Measurements from ENCODE around the gene RASD2.

RASD2 gene

DNA sequence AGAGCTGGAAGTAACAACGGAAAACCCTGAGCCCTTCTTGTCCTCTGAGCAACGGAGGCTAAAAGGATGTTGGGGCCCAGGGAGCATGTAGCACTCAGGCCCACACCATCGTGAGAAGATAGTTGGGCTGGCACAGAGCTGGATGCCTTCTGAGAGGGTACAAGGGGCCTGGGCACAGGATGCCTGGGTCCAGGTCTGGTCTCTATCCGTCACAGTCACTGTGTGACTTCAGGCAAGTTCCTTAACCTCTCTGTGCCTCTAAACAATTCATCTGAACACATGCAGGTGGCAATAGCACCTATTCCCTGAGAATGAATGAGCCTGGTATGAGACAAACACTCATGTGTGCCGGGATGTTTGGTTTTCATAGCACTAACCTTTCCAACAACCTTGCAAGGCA is 47.3 kb downstream of the RASD2 start:
- DNase-seq, result no peak

DNA sequence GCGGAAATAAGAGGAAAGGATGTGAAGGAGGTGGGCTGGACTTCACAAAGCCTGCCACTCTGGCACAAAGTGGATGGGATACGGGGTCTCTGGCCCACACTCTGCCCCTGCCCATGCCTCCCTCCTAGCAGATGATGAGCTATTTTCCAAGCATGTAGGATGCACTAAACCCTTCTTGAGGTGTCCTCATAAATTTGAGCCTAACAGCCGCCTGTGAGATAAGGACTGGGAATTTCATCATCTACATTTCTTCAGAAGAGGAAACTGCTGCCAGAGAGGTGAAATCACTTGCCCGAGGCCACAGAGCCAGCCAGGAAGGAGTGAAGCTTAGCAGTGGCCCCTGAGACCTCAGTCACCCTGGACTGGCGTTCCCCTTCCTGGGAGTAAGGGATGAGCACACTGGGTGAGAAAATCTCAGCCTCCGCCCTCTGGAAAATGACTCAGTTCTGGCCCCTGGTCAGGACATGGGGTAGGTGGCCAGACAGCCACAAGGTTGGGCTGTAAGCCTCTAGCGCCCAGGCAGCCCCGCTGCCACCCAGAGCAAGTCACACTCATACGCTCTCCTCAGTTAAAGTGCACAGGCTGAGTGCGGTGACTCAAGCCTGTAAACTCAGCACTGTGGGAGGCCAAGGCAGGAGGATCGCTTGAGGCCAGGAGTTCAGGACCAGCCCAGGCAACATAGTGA is 48.6 kb downstream of the RASD2 start:
- no peak for DNase-seq

DNA sequence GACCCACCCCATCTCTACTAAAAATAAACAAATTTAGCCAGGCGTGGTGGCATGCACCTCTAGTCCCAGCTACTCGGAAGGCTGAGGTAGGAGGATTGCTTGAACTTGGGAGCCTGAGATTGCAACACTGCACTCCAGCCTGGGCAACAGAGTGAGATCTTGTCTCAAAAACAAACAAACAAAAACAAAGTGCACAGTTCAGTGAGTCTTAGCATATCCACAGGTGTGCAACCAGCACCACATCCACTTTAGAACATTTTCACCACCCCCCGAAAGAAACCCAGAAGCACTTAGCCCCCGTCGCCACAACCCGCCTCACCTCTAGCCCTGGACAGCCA is 49.1 kb downstream of the RASD2 start:
- DNase-seq, result no peak

DNA sequence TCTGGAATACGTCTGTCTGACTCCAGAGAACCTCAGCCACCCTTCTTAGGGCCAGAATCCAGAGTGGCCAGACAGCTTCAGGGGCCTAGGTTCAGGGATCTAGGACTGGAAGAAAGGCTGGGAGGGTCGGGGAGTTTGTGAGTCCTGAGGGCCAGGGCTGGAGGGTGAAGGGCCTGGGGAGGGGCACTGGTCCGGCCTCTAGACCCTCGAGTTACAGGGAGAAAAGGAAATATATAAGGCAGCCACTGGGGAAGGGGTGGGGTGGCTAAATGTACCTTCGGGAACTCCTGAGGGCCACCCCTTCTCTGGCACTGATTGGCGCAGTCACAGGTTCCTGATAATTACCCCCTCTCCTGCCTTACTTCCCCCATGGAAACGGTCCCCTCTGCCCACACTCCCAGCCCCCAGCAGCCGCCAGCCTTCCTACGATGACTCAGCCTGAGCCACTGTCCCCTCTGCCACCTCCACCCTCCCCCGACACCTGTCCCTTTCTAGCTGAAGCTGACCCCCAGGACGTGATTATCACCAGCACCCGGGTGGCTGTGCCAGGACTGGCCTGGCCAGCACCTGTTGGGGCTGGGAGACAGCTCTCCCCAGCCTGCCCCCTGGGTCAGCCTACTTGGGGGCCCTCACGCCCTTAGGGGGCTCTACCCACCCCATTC is 50.1 kb downstream of the RASD2 start:
- DNase-seq, result no peak

DNA sequence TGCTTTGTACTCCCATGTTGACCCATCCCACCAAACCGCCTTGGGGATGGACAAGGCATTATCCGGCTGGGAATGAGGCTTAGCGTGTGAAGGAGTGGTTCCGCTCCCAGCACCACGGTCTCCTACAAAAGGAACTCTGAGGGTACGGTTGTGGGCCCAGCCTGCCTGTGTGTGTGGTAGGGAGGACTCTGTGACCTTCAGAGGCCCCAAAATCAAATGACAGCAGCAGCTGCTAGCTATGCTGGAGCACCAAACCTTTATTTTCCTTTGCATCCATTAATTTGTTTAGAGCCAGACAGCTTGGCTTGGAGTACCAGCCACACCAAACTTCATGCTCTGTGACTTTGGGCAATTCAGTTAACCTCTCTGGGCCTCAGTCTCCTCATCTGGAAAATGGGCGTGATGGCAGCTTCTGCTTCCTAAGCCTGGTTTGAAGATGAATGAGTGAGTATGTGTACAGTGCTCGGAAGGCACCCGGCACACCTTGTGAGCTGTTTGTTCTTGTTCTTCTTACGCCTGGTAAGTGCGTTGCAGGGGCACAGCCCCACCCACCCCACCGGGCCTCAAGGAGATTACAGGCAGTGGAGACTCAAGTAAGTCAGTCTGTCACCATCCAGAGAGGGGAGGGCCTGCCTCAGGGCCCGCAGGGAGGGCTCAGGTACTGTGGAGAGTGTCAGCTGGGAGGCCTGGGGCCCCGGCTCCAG is 51.2 kb downstream of the RASD2 start:
- no peak for DNase-seq

DNA sequence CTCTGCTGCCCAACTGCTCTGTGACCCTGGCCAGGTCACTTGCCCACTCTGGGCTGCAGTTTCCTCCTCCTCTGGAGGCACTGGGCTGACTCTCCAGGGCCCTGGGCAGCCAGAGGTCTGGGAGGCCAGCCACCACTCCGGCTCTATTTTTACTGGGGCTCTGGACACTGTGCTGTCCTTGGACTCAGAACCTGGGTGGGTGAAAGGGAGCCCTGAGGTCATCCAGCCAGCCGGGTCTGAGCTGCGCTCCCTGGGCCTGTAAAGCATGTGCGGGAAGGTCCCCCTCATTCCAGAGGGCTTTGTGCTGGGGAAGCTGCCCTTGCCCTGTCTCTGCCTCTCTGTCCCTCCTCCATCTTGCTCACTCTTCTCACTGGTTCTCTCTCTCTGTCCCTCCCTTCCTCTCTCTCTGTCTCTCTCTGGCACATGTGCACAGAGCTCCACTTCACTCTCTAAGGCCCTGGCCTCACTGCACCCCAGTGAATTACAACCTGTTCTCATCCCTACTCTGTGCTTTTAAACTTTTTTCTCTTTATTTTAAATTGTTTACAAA is 51.9 kb downstream of the RASD2 start:
- DNase-seq, result no peak

DNA sequence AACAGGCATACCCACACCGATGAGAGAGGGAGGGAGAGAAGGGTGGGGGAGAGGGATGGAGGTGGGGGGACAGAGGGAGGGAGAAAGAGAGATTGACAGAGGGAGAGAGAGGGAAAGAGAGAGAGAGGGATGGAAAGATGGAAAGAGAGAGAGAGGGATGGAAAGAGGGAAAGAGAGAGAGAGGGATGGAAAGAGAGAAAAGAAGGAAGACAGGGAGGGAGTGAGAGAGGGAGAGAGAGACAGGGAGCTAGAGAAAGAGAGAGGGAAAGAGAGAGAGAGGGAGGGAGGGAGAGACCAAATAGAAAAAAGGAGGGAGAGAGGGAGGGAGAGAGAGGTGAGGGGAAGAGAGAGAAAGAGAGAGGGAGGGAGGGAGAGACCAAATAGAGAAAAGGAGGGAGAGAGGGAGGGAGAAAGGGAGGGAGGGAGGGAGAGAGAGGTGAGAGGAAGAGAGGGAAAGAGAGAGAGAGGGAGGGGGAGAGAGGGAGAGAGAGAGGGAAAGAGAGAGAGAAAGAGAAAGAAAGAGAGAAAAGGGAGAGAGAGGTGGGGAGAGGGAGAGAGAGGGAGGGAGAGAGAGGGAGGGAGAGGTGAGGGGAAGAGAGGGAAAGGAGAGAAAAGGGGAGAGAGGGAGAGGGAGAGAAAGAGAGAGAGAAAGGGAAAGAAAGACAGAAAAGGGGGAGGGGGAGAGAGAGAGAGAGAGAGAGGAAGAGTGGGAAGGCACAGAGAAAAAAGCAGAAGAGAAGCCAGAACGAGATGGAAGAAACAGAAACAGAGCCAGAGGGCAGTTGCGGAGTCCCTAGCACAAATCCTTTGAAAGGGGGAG is 52.6 kb downstream of the RASD2 start:
- no peak for DNase-seq

DNA sequence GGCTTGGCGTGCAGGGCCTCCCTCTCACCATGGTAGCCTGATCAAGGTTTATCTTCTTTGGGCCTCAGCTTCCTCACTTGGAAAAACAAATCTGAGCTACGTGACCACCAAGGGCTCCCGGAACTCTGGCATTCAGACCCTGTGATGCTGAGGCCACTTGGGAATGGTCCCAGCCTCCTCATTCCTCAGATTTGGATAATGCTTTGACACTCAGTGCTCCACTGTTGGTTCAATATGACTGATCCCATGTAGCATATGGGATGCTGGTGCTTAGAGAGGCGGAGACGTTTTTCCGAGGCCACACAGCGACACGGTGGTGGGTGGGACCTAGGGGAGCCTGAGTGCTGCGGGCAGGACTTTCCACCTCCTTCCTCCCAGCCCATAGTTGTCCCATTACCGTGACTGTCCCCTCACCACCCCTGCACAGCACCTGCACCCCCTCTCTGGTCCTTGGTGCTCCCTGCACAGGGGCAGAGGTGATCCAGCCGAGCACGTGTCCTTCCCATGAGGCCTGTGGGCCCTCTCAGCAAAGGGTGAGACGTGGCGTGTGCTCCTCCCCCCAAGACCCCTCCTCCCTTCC is 53.4 kb downstream of the RASD2 start:
- no peak for DNase-seq

DNA sequence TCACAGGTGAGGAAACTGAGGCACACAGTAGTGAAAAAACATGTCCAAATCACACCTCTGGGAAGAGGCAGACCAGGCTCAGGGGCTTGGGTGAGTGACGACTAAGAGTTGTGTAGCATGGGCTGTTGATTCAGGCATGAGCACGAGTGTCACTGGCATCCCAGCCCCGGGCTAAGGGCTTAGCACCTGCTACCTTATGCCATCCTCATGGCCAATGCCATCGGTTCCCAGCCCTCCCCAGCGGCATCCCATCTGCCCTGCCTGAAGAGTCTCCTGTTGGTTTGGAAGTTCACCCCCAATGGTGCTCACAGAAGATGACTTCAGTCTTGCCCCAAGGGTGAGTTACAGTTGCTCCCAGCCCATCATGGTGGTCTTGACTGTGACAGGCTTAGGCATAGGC is 54.1 kb downstream of the RASD2 start:
- no peak for DNase-seq

DNA sequence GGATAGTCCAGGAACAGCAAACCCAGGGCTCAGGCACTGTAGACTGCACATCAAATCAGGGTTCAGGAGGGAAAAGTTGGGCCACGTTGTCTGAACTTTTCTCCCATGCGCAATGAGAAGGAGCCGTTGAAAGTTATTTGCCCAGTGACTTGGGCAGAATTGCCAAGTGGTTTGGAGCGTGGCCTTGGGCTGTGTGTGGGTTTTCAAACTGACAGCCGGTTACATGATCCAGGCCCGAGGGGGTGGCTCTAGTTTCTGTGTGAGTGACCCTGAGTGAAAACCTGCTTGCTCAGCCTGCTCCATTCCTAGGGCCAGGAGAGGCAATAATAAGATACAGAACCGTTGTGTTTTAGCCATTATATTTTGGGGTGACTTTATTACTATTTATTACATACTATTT is 56.2 kb downstream of the RASD2 start:
- DNase-seq, result no peak

DNA sequence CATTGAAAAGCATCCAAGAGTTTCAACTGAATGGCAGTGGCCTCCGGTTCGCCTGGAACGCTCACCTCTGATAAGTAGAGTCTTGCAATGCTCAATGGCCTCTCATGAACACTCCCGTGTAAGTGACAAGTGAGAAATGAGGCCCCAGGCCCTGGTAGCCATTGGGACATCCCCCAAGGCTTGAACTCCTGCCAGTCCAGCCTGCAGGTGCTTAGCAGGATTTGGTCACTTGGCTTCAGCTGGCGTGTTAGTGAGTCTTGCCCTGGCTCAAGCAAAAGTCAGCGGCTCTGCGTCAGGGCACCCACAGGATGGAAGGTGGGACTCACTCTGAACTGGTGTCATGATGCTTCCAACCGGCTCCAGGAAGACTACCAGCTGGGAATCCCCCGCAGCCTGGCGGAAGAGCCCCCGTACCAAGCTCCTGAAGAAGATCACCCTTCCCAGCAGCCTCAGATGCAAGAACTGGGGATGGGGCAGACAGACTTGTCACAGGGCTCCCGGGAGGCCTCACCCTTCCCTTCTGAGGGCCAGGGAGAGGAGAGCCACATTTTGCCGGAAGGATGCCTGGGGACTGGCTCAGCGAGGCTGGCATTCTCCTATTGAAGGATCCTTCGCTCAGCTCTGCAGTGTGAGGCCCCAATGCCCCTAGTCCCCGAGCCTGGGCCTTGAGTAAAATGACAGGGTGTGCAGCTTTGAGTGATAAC is 57.2 kb downstream of the RASD2 start:
- DNase-seq, result no peak

DNA sequence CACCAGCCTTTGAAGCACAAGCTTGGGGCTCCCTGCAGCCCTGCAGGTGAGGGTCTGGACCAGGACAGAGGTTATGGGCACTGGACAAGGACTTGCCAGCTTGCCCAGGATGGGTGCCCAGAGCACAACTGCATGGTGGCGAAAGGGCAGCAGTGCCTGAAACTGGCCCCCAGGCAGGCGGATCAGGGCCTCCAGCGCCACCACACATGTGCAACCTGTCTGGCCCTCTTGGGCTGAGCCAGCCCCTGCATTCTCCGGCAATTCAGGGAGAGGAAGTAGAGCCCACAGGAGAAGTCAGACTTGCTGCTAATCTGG is 57.7 kb downstream of the RASD2 start:
- DNase-seq, result no peak

DNA sequence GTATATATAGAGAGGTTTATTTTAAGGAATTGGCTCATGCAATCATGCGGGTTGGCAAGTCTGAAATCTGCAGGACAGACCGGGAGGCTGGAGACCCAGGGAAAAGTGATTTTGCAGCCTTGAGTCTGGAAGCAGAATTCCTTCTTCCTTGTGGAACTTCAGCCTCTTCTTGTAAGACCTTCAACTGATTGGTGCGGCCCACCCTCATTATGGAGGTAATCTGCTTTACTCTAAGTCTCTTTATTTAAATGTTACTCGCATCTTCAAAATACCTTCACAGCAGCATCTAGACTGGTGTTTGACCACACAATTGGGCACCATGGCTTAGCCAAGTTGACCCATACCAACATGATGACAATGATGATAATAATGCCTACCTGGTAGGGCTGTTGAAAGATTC is 58.7 kb downstream of the RASD2 start:
- DNase-seq, result no peak

DNA sequence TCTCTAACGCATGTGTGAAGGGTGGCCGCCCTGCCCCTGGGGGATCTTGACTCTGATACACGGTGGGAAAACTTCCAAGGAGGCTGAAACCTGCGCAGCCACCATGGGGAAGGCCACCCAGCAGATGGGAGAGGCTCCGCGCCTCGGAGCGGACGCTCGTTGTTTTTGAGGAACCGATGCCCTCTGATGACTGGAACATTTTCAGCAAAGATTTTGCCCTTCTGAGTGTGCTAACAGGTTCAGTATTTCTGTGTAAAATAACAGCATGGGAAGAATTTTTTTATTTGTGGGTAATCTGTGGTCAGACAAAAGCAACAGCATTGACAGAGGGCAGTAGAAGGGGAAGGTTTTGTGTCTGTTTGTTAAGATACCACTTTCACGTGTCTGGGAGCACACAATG is 59.8 kb downstream of the RASD2 start:
- DNase-seq, result no peak

DNA sequence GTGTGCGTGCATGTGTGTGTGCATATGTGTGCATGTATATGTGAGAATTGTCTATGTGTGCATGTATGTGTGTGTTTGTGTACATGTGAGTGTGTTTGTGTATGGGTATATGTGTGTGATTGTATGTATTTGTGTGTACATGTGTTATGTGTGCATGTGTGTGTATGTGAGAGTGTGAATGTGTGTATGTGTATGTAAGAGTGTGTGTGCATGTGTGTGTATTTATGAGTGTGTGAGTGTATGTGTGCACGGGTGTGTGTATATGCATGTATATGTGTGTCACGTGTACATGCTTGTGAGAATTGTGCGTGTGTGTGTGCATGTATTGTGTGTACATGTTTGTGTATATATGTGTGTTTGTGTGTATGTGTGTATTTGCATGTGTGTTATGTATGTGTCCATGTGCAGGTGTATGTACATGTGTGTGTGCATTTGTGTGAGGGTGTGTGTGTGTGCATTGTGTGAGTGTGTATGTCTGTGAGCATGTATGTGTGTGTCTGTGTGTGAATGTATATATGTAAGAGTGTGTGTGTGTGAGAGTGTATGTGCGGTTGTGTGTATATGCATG is 60.5 kb downstream of the RASD2 start:
- no peak for DNase-seq

DNA sequence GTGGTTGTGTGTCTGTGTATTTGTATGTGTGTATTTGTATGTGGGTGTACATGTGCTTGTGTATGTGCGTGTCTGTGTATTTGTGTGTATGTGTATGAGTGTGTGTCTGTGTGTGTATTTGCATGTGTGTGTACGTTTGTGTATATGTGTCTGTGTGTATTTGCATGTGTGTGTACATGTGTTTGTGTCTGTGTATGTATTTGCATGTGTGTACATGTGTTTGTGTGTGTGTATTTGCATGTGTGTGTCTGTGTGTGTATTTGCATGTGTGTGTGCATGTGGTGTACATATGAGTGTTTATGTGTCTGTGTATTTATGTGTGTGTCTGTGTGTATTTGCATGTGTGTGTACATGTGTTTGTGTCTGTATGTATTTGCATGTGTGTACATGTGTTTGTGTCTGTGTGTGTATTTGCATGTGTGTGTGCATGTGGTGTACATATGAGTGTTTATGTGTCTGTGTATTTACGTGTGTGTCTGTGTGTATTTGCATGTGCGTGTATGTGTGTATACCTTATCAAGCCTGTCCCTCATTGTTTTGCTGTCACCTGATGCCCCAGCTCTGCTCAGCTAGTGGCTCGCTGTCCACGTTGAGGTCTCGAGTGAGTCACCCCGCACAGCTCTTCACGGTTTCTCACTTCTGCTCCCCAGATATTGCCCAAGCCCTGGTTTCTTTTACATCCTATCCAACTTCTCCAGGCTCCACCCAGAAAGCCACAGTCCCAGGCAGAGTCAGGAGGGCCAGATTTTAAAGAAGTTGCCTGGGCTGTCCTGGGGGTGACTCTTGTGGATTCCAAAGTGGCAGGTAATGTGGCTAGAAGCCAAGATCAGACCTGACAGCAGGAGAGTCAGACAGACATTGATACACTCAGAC is 61.3 kb downstream of the RASD2 start:
- no peak for DNase-seq

Data from NCI-H187 (cell line).